Stimulated activated CD8-positive, alpha-beta memory T cell treated with anti-CD3 and anti-CD28 coated beads, Interleukin-15, amount 100 ng/mL, for 4 hours (primary cell): ENCODE measurements around the gene EIF2B2.

Source experiments
- DNase-seq, 2 donors: peaks; one replicate each; pipeline ENCODE4 v3.0.0-alpha.2; 2020; ENCODE audit warnings: low read depth in 2 of 2

The EIF2B2 gene

GRCh38 chr14:75042035-75042434, 39.3 kb downstream of the EIF2B2 start:
- DNase-seq: no peak

GRCh38 chr14:75044322-75044721, 41.6 kb downstream of the EIF2B2 start:
- no peak for DNase-seq

- no peak for DNase-seq
Measured at GRCh38 chr14:75044752-75045151, 42.0 kb downstream of the EIF2B2 start.

- no peak for DNase-seq
Measured at GRCh38 chr14:75046275-75046674, 43.6 kb downstream of the EIF2B2 start.

GRCh38 chr14:75046899-75047298, 44.2 kb downstream of the EIF2B2 start:
- no peak for DNase-seq

GRCh38 chr14:75047506-75047905, 44.8 kb downstream of the EIF2B2 start:
- no peak for DNase-seq

- DNase-seq: no peak
Measured at GRCh38 chr14:75048101-75048500, 45.4 kb downstream of the EIF2B2 start.

GRCh38 chr14:75049136-75049535, 46.4 kb downstream of the EIF2B2 start:
- DNase-seq: no peak

- no peak for DNase-seq
Measured at GRCh38 chr14:75049731-75050201, 47.0 kb downstream of the EIF2B2 start.

- DNase-seq: peak; percentile 58 to 59
Measured at GRCh38 chr14:75050852-75051555, 48.3 kb downstream of the EIF2B2 start, which contains the start of gene MLH3. Gene MLH3 (minus strand): TSS chr14:75051467. CDS start chr14:75049655, 1,812 bp downstream.

- no peak for DNase-seq
Measured at GRCh38 chr14:75051556-75051899, 48.8 kb downstream of the EIF2B2 start.

GRCh38 chr14:75053396-75054291, 50.9 kb downstream of the EIF2B2 start:
- DNase-seq: no peak

GRCh38 chr14:75054421-75054820, 51.7 kb downstream of the EIF2B2 start:
- DNase-seq: no peak

- DNase-seq: no peak
Measured at GRCh38 chr14:75059642-75060041, 56.9 kb downstream of the EIF2B2 start.

GRCh38 chr14:75060420-75060819, 57.7 kb downstream of the EIF2B2 start:
- no peak for DNase-seq
